Chondrocyte (in vitro differentiated cells): ENCODE measurements around the gene OR8S1. TPM values are rescaled to one million over a fixed set of nuclear protein-coding genes. Genes with fewer than 3 reads are reported as not detected.

Experiments used
- DNase-seq: peaks from one replicate; pipeline ENCODE4 v3.0.0; 2021; ENCODE audit warnings: mixed read lengths, low spot score
- H3K27ac Mint-ChIP-seq: one replicate; pipeline ENCODE4 v1.8.0; 2021; ENCODE audit warnings: mild to moderate bottlenecking, moderate library complexity, mixed read lengths; ENCODE audit not compliant: unreplicated experiment
- H3K27me3 Mint-ChIP-seq: 2 replicates; pipeline ENCODE4 v1.8.0; 2021; ENCODE audit warnings: low read depth, mixed read lengths
- H3K36me3 Mint-ChIP-seq: 2 replicates; pipeline ENCODE4 v1.8.0; 2021; ENCODE audit warnings: low read depth, mixed read lengths
- H3K4me1 Mint-ChIP-seq: 2 replicates; pipeline ENCODE4 v1.8.0; 2021; ENCODE audit warnings: low read depth, mild to moderate bottlenecking, mixed read lengths
- H3K4me3 Mint-ChIP-seq: one replicate; pipeline ENCODE4 v1.8.0; 2021; ENCODE audit warnings: mild to moderate bottlenecking, moderate library complexity, mixed read lengths; ENCODE audit not compliant: unreplicated experiment
- H3K9me3 Mint-ChIP-seq: 2 replicates; pipeline ENCODE4 v1.8.0; 2021; ENCODE audit warnings: low read depth, mixed read lengths
- total RNA-seq: library from RNA; stranded (reverse); gene quantifications from 3 replicates; pipeline ENCODE4 v1.2.1, GENCODE V29; 2021
- TF ChIP-seq, protein P1 (sequence below): fragments of 200-600 bp; sonication (generic); IDR thresholded peaks from 2 replicates; pipeline ENCODE4 v1.5.0; 2021; ENCODE audit warnings: antibody characterized with exemption, mild to moderate bottlenecking, moderate library complexity

Gene OR8S1
- total RNA-seq, 1 donor from 2014 or later: not detected

DNA sequence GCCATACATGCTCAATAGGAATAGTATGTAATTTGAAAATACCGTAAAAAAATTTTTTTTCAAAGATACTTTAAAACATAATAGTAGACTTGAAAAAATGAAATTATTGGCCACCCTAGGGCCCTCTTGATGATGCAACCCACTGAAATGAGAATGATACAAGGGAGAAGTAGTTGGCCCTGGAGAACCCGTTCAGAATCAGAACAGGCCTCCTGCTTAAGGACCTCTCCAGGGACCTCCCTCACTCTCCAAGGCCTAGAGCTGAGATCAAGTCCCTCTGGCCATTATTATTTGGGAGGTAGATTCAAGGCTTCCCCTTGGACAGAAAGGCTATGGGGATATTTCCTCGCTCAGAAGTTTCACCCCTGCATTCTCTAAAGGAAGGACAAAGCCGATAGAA, 32.5 kb downstream of the OR8S1 start:
- H3K36me3 Mint-ChIP-seq: no peaks in the 10 kb centered on the region
- no peak overlapping the region for H3K4me3 Mint-ChIP-seq
- no peak overlapping the region for H3K27ac Mint-ChIP-seq
- TF ChIP-seq, protein P1, sequence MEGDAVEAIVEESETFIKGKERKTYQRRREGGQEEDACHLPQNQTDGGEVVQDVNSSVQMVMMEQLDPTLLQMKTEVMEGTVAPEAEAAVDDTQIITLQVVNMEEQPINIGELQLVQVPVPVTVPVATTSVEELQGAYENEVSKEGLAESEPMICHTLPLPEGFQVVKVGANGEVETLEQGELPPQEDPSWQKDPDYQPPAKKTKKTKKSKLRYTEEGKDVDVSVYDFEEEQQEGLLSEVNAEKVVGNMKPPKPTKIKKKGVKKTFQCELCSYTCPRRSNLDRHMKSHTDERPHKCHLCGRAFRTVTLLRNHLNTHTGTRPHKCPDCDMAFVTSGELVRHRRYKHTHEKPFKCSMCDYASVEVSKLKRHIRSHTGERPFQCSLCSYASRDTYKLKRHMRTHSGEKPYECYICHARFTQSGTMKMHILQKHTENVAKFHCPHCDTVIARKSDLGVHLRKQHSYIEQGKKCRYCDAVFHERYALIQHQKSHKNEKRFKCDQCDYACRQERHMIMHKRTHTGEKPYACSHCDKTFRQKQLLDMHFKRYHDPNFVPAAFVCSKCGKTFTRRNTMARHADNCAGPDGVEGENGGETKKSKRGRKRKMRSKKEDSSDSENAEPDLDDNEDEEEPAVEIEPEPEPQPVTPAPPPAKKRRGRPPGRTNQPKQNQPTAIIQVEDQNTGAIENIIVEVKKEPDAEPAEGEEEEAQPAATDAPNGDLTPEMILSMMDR: no peak
- H3K4me1 Mint-ChIP-seq: no peaks in the 10 kb centered on the region
- no peaks in the 10 kb centered on the region for H3K9me3 Mint-ChIP-seq
- peaks cover 13% of the 10 kb centered on the region for H3K27me3 Mint-ChIP-seq
- DNase-seq: no peak

DNA sequence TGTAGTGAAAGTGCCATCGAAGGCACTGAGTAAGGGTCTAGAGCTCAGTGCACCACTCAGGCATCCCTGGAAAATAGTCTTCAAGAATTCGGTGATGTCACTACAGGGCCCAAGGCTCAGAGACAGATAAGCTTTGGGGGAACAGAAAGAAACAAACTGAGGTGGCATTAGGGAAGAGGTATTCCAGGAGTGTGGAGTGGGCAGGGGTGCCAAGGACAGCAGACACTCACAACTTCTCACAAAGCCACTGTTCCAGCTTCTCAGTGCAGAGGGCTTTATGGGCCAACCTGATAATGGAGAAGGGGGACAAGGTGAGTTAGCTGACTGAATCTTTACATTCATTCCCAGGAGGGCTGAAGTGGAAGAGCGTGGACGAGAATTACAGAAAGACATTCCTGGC, 42.3 kb downstream of the OR8S1 start:
- Mint-ChIP-seq H3K4me1 (no peaks in the 10 kb centered on the region), H3K9me3 (no peaks in the 10 kb centered on the region), H3K36me3 (no peaks in the 10 kb centered on the region), H3K4me3 (no peak overlapping the region), H3K27me3 (peaks cover 29% of the 10 kb centered on the region), H3K27ac (no peak overlapping the region)
- TF ChIP-seq, protein P1: no peak
- no peak for DNase-seq

DNA sequence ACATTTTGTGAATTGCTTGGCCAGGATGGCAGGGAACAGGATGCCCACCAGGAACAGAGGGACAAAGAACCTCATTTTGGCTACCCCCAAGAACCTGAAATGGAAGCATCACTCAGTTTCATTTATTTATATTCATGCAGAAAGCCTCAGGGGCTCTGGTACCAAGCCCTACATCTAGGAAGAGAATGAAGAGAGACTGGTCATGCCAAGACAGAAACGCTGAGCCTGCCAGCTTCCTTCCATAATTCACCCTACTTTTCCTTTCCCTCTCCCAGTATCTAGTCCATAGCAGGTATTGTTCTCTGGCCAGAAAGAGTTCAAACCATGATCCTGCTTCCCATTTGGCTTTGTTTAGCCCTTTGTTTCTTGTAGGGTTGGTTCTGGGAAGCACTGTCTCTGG, 44.5 kb downstream of the OR8S1 start, which contains the start of gene LALBA:
TSS of gene LALBA (minus strand) at position 101 of the 400 bp plus-strand sequence. CDS start at position 75, 26 bp downstream.
- peaks cover 31% of the 10 kb centered on the region for H3K27me3 Mint-ChIP-seq
- no peaks in the 10 kb centered on the region for H3K9me3 Mint-ChIP-seq
- no peaks in the 10 kb centered on the region for H3K36me3 Mint-ChIP-seq
- TF ChIP-seq, protein P1: no peak
- H3K4me1 Mint-ChIP-seq: no peaks in the 10 kb centered on the region
- no peak for DNase-seq
- no peak within 1 kb of the TSS for H3K4me3 Mint-ChIP-seq
- no peak within 1 kb of the TSS for H3K27ac Mint-ChIP-seq

DNA sequence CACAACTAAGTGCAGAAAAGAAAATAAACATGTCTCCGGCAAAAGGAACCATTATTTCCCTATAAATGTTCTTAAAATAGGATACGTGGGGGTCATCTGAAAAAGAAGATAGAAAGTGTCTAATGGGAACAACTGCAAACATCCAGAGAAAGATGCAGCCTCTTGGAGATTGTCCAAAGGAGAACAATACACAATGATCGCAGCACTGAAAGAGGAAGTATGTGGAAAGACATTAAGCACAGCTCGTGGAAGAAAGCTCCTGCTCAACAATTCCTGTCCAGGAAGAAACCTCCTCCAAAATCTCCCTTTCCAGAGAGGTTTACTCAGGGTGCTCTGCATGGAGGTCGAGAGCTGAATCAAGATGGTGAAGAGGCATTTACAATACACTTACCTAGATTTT, 46.9 kb downstream of the OR8S1 start:
- Mint-ChIP-seq H3K36me3 (no peaks in the 10 kb centered on the region), H3K27ac (no peak overlapping the region), H3K27me3 (peaks cover 30% of the 10 kb centered on the region), H3K9me3 (no peaks in the 10 kb centered on the region), H3K4me1 (no peaks in the 10 kb centered on the region), H3K4me3 (no peak overlapping the region)
- DNase-seq: no peak
- TF ChIP-seq, protein P1: no peak

Other genes with a start within 250 kb of the OR8S1 start
- gene ZNF641, start 174.7 kb upstream of the OR8S1 start, total RNA-seq: 8.4 to 12.8 TPM (median 11.1 TPM) in 3 replicates
- gene ANP32D, start 53.1 kb upstream of the OR8S1 start, total RNA-seq: not detected in 3 replicates
- not detected in 3 replicates for gene C12orf54, start 43.1 kb upstream of the OR8S1 start, total RNA-seq
- not detected in 3 replicates for gene LALBA, start 44.4 kb downstream of the OR8S1 start, total RNA-seq
- gene KANSL2, start 156.6 kb downstream of the OR8S1 start, total RNA-seq: 26.5 to 29.6 TPM (median 29.0 TPM) in 3 replicates
- gene CCNT1, start 191.1 kb downstream of the OR8S1 start, total RNA-seq: 26.4 to 34.9 TPM (median 28.9 TPM) in 3 replicates